Spleen (tissue), 11 donors: Measurements from ENCODE around the gene STRN4. TPM values are rescaled to one million over a fixed set of nuclear protein-coding genes. Genes with fewer than 3 reads are reported as not detected.

Source experiments
- DNase-seq: peaks from one replicate; pipeline ENCODE4 v3.0.0-alpha.2; 2020
- H3K27ac ChIP-seq, 8 donors: fragments of 200-600 bp; sonication (generic) in 7 of 8; 1 replicate in 4 of 8; 2 replicates in 4 of 8; pipeline versions ENCODE4 v1.5.0 to v1.8.0; 2016 to 2021; ENCODE audit warnings: inconsistent platforms in 4 of 8, mild to moderate bottlenecking in 4 of 8, moderate library complexity in 1 of 8
- H3K27me3 ChIP-seq, 7 donors: fragments of 200-600 bp; sonication (generic) in 6 of 7; replicated peaks in 1 of 7; 1 replicate in 4 of 7; 2 replicates in 3 of 7; pipeline versions ENCODE4 v1.5.0 to v1.8.0; 2016 to 2021; ENCODE audit warnings: inconsistent platforms in 3 of 7, mild to moderate bottlenecking in 1 of 7
- H3K36me3 ChIP-seq, 6 donors: fragments of 200-600 bp; sonication (generic) in 5 of 6; 1 replicate in 4 of 6; 2 replicates in 2 of 6; pipeline versions ENCODE4 v1.5.0 to v1.8.0; 2016 to 2021; ENCODE audit warnings: inconsistent platforms in 2 of 6
- H3K4me1 ChIP-seq, 6 donors: fragments of 200-600 bp; sonication (generic) in 5 of 6; 1 replicate in 3 of 6; 2 replicates in 3 of 6; pipeline versions ENCODE4 v1.5.0 to v1.8.0; 2016 to 2021; ENCODE audit warnings: inconsistent platforms in 3 of 6
- H3K4me3 ChIP-seq, 8 donors: fragments of 200-600 bp; sonication (generic) in 7 of 8; 1 replicate in 4 of 8; 2 replicates in 4 of 8; pipeline versions ENCODE4 v1.5.0 to v1.8.0; 2016 to 2021; ENCODE audit warnings: inconsistent platforms in 4 of 8, mild to moderate bottlenecking in 4 of 8, moderate library complexity in 2 of 8
- H3K9me3 ChIP-seq, 8 donors: fragments of 200-600 bp; sonication (generic) in 7 of 8; 1 replicate in 4 of 8; 2 replicates in 4 of 8; pipeline versions ENCODE4 v1.5.0 to v1.8.0; 2016 to 2021; ENCODE audit warnings: inconsistent platforms in 4 of 8
- POLR2A ChIP-seq, 3 donors: fragments of 450-650 bp; IDR thresholded peaks; one replicate each; pipeline ENCODE4 v1.5.1; 2017; ENCODE audit warnings: antibody characterized with exemption in 3 of 3, mild to moderate bottlenecking in 1 of 3
- POLR2AphosphoS5 ChIP-seq, 3 donors: sonication (generic); formaldehyde crosslinking; IDR thresholded peaks; one replicate each; pipeline ENCODE4 v1.5.1; 2017; ENCODE audit warnings: antibody characterized with exemption in 3 of 3
- WGBS, 5 donors: extraction: QIAGEN DNeasy Blood & Tissue Kit in 3 of 5; methylation state at CpG; one replicate each; pipeline versions ENCODE4 v1.1.5 to v1.1.7; 2013 to 2018; 5-methylcytosine and 5-hydroxymethylcytosine counted together
- intact Hi-C: fragments of 100-400 bp; cut with DNase I; formaldehyde crosslinking; loops from one replicate; pipeline ENCODE4 v1.15.0; 2023; ENCODE audit warnings: low total_unique reads
- polyA plus RNA-seq, 3 donors: library from polyadenylated mRNA; stranded (reverse); fragments of 200-250 nt; gene quantifications; one replicate each; pipeline ENCODE4 v1.2.1, GENCODE V29; 2013
- total RNA-seq, 7 donors: library from RNA; depleted of rRNA in 3 of 7; stranded (reverse); fragments of >200 nt in 3 of 7; fragmentation: NEBNext Ultra II Directional in 4 of 7; extraction: Animal tissue kit (Norgen Biotek cat#: 25700) in 4 of 7; gene quantifications; one replicate each; pipeline versions ENCODE4 v1.1.0 to v1.2.1, GENCODE V29; 2016 to 2021
- TF ChIP-seq, protein P1 (sequence below), 11 experiments: fragments of 200-600 bp in 7 of 11; fragments of 450-650 bp in 4 of 11; sonication (generic) in 4 of 11; IDR thresholded peaks in 8 of 11; conservative IDR thresholded peaks in 3 of 11; 1 replicate in 7 of 11; 2 replicates in 4 of 11; pipeline versions ENCODE4 v1.4.0 to v1.8.0; 2016 to 2021; ENCODE audit warnings: antibody characterized with exemption in 11 of 11, inconsistent platforms in 4 of 11, mild to moderate bottlenecking in 1 of 11
- donor health status: healthy with polysubstance abuse.
- donor health status: DM: no; HTN: no; CAD: no; lungs with moderate emphysema.
- donor health status: DM: no; HTN: no; CAD: no.
- donor health status: Bipolar disorder and iron deficiency.
- donor health status: healthy.
- donor health status: DM: no; HTN: no; CAD: no.
- donor health status: DM: yes; HTN: yes; CAD: no.

Gene STRN4
- total and polyA plus RNA-seq, 10 donors = 28.2 to 143 (median 96.6) TPM

DNA sequence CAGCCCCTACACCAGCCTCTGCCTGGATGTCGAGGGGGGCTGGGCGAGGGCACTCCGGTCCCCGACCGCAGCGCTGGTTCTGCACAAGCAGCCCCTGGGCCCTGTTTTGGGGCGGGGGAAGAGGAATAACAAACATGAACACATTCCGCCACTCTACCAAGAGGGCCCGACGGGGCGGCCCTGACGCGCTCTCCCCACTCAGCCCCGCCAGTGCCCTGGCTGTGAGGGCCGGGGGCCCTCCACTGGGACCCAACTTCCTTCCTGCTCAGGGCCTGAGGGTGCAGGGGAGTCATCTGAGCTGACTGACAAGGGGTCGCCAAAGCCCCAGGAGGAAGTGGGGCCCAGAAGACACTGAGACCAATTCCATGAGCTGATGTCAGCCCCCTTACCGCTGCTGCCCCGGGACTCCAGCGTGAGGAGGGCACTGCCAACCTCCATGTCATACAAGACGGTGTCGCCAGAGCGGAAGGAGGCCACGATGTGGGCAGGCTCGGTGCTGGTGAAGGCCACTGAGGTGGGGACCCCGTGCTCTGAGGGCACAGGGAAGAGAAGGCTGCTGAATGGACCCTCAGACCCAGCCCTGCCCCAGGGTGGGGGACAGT is 23.7 kb downstream of the STRN4 start:
- peaks cover 53 to 100% (median 88%) of the 10 kb centered on the region in 6 donors for H3K4me1 ChIP-seq
- peaks cover 0 to 92% (median 76%) of the 10 kb centered on the region in 6 donors for H3K36me3 ChIP-seq
- peak overlapping the region; percentile 57 to 98 (median 66) for H3K27ac ChIP-seq
- H3K27me3 ChIP-seq = no peaks in the 10 kb centered on the region
- WGBS, 5 donors = 40 to 61% (median 47%) methylated on average over 16 to 25 of the region's 25 CpGs
- intact Hi-C loops = no loop called here
- peak overlapping the region in 3 of 8 donors; percentile 3 to 53 (median 19) for H3K4me3 ChIP-seq
- DNase-seq = peak; percentile 81
- H3K9me3 ChIP-seq = no peaks in the 10 kb centered on the region
- TF ChIP-seq POLR2A (IDR thresholded peaks at IDR 0.05) (no peak), POLR2AphosphoS5 (IDR thresholded peaks at IDR 0.05) (peak in 2 of 3 donors; percentile 0 to 64)
- TF ChIP-seq, protein P1, sequence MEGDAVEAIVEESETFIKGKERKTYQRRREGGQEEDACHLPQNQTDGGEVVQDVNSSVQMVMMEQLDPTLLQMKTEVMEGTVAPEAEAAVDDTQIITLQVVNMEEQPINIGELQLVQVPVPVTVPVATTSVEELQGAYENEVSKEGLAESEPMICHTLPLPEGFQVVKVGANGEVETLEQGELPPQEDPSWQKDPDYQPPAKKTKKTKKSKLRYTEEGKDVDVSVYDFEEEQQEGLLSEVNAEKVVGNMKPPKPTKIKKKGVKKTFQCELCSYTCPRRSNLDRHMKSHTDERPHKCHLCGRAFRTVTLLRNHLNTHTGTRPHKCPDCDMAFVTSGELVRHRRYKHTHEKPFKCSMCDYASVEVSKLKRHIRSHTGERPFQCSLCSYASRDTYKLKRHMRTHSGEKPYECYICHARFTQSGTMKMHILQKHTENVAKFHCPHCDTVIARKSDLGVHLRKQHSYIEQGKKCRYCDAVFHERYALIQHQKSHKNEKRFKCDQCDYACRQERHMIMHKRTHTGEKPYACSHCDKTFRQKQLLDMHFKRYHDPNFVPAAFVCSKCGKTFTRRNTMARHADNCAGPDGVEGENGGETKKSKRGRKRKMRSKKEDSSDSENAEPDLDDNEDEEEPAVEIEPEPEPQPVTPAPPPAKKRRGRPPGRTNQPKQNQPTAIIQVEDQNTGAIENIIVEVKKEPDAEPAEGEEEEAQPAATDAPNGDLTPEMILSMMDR (IDR thresholded peaks at IDR 0.05 in 8 of 11, conservative IDR thresholded peaks at IDR 0.05 in 3 of 11) = no peak

DNA sequence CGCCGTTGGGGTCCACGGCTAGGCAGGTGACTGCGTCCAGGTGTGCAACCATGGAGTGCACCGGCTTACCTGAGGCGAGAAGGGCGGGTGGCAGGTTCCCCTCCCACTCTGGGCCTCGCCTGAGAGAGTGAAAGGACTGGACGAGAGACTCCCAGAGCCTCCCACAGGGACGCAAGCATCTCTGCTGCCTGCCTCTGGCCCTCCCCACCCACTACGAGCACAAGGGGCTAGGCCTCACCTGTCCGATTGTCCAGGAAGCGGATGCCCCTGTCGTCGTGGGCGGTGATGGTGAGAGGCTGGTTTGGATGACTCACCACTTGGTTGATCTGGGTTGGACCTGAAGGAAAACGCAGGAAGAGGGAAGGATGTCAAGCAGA is 24.3 kb downstream of the STRN4 start:
- WGBS, 5 donors = 65 to 72% (median 71%) methylated on average over 8 to 17 of the region's 17 CpGs
- Histone ChIP-seq H3K4me1 (peaks cover 49 to 99% (median 85%) of the 10 kb centered on the region in 6 donors), H3K27me3 (no peaks in the 10 kb centered on the region), H3K9me3 (no peaks in the 10 kb centered on the region), H3K4me3 (peak overlapping the region in 2 of 8 donors; percentile 3 to 53), H3K36me3 (peaks cover 0 to 86% (median 70%) of the 10 kb centered on the region in 6 donors), H3K27ac (peak overlapping the region in 7 of 8 donors; percentile 45 to 98 (median 70))
- TF ChIP-seq POLR2A (IDR thresholded peaks at IDR 0.05) (no peak), POLR2AphosphoS5 (IDR thresholded peaks at IDR 0.05) (peak in 1 of 3 donors; percentile 4)
- peak; percentile 74 for DNase-seq
- intact Hi-C loops = no loop called here

DNA sequence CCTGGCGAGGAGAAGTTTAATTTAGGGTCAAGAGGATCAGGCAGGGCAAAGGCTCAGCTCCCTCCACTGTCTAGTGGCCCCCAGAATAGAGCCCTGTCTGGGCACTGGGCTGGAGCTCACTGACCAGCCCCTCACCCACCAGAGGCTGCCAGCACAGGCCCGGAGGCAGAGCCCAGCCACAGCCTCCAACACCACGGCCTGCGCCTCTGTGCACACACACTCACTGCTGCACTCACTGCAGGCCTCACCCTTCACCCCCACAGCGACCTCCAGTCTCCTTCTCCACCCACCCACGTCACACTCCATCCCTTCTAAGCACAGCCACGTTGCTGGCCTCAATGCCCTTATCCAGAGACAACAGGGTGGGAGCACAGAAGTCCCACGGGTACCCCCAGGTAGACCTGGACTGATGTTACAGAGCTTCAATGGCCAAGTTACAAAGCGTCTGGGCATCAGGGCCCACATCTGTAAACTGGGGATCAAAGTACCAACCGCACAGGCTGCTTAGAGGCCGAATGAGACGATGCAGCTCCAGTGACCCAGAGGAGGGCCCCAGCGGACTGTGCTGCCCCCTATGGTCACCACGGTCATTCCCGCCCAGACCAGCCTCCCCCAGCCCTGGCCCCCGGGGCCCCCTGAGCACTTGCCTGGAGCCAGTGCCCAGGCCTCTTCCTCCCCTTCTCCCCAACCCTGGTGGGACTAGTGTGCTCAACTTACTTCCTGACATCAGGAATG is 24.8 kb downstream of the STRN4 start:
- Histone ChIP-seq H3K9me3 (no peaks in the 10 kb centered on the region), H3K4me3 (peak overlapping the region in 1 of 8 donors; percentile 53), H3K27me3 (no peaks in the 10 kb centered on the region), H3K4me1 (peaks cover 43 to 94% (median 82%) of the 10 kb centered on the region in 6 donors), H3K27ac (peak overlapping the region in 5 of 8 donors; percentile 62 to 98 (median 81)), H3K36me3 (peaks cover 0 to 81% (median 66%) of the 10 kb centered on the region in 6 donors)
- TF ChIP-seq POLR2AphosphoS5 (IDR thresholded peaks at IDR 0.05) = no peak
- TF ChIP-seq, protein P1 (IDR thresholded peaks at IDR 0.05 in 8 of 11, conservative IDR thresholded peaks at IDR 0.05 in 3 of 11) = peak in 1 of 11 experiments; percentile 22
- WGBS, 5 donors = 75 to 91% (median 80%) methylated on average over 12 to 16 of the region's 16 CpGs
- no peak for DNase-seq
- intact Hi-C loops = no loop called here

DNA sequence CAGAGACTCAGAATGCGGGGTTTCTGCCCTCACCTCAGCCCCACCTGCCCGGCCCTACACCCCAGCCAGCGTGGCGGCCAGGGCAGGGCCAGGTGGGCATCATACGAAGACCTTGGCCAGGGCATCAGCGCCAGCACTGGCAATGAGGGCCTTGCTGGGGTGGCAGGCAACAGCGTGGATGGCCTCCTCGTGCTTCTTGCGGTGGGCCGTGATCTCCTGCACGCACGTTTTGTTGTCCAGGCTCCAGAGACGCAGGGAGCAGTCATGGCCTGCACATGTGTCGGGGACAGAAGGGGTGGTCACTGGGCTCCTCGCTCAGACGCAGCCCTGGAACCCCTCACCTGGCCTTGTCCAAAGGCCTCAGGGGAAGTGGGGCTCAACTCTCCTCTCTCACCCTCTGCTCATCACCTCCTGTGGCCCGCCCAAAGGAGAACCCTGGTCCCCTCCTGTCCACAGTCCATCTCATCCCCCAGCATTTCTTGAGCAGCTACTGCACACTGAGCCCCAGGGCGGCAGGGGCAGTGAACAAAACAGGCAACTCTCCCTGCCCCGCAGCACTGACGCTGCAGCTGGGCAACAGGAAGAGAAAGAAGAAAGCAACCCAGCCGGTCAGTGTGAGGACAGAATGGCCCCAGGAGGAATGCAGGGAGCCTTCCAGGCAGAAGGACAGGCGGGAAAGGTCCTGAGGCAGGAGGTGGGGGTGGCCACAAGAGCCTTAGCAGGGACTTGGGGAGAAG is 25.6 kb downstream of the STRN4 start:
- H3K36me3 ChIP-seq = peaks cover 0 to 73% (median 60%) of the 10 kb centered on the region in 6 donors
- intact Hi-C loops = no loop called here

More for the DNA sequence above, 25.6 kb downstream of the STRN4 start:
- no peaks in the 10 kb centered on the region for H3K9me3 ChIP-seq
- 86 to 95% (median 93%) methylated on average over 16 to 22 of the region's 22 CpGs for WGBS, 5 donors
- H3K4me1 ChIP-seq = peaks cover 43 to 94% (median 80%) of the 10 kb centered on the region in 6 donors
- peak overlapping the region in 7 of 8 donors; percentile 1 to 98 (median 96) for H3K27ac ChIP-seq
- peak; percentile 75 for DNase-seq
- TF ChIP-seq POLR2AphosphoS5 (IDR thresholded peaks at IDR 0.05) = peak in 1 of 3 donors; percentile 64
- TF ChIP-seq, protein P1 (IDR thresholded peaks at IDR 0.05 in 8 of 11, conservative IDR thresholded peaks at IDR 0.05 in 3 of 11) = no peak
- H3K4me3 ChIP-seq = no peak overlapping the region
- H3K27me3 ChIP-seq = no peaks in the 10 kb centered on the region
